ENCODE results near the gene LY9. TPM values are rescaled to one million over a fixed set of nuclear protein-coding genes. Genes with fewer than 3 reads are reported as not detected.

LY9 gene
- total and polyA plus RNA-seq, 9 of the 15 experiments (the other 6 are each of a cell fraction or from before 2014, with no cell fraction given): not detected

DNA sequence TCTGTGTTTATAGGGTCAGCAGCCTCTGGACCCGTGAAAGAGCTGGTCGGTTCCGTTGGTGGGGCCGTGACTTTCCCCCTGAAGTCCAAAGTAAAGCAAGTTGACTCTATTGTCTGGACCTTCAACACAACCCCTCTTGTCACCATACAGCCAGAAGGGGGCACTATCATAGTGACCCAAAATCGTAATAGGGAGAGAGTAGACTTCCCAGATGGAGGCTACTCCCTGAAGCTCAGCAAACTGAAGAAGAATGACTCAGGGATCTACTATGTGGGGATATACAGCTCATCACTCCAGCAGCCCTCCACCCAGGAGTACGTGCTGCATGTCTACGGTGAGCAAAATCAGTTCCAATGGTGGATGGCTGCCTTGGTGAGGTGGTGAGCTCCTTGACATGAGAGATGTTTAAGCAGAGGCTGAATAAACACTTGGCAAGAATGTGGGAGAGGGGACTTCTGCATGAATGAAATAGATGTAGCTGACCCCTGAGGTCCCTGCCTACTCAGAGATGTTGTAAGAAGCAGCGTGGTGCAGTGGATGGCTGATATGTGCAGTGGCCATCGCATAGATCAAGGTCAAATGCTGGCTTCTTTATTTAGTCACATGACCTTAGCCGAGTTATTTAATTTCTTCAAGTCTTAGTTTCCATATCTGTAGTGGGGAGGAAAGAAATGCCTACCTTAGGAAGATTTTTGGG is 47.6 kb upstream of the LY9 start (continued):
- TF ChIP-seq, protein P1, sequence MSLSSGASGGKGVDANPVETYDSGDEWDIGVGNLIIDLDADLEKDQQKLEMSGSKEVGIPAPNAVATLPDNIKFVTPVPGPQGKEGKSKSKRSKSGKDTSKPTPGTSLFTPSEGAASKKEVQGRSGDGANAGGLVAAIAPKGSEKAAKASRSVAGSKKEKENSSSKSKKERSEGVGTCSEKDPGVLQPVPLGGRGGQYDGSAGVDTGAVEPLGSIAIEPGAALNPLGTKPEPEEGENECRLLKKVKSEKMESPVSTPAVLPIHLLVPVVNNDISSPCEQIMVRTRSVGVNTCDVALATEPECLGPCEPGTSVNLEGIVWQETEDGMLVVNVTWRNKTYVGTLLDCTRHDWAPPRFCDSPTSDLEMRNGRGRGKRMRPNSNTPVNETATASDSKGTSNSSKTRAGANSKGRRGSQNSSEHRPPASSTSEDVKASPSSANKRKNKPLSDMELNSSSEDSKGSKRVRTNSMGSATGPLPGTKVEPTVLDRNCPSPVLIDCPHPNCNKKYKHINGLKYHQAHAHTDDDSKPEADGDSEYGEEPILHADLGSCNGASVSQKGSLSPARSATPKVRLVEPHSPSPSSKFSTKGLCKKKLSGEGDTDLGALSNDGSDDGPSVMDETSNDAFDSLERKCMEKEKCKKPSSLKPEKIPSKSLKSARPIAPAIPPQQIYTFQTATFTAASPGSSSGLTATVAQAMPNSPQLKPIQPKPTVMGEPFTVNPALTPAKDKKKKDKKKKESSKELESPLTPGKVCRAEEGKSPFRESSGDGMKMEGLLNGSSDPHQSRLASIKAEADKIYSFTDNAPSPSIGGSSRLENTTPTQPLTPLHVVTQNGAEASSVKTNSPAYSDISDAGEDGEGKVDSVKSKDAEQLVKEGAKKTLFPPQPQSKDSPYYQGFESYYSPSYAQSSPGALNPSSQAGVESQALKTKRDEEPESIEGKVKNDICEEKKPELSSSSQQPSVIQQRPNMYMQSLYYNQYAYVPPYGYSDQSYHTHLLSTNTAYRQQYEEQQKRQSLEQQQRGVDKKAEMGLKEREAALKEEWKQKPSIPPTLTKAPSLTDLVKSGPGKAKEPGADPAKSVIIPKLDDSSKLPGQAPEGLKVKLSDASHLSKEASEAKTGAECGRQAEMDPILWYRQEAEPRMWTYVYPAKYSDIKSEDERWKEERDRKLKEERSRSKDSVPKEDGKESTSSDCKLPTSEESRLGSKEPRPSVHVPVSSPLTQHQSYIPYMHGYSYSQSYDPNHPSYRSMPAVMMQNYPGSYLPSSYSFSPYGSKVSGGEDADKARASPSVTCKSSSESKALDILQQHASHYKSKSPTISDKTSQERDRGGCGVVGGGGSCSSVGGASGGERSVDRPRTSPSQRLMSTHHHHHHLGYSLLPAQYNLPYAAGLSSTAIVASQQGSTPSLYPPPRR (CRISPR knock-in tag; IDR thresholded peaks at IDR 0.05; ENCODE audit: borderline replicate concordance): no peak
- peak; percentile 44 for TF ChIP-seq MAFG (tag; conservative IDR thresholded peaks at IDR 0.05)
- TF ChIP-seq, protein P2, sequence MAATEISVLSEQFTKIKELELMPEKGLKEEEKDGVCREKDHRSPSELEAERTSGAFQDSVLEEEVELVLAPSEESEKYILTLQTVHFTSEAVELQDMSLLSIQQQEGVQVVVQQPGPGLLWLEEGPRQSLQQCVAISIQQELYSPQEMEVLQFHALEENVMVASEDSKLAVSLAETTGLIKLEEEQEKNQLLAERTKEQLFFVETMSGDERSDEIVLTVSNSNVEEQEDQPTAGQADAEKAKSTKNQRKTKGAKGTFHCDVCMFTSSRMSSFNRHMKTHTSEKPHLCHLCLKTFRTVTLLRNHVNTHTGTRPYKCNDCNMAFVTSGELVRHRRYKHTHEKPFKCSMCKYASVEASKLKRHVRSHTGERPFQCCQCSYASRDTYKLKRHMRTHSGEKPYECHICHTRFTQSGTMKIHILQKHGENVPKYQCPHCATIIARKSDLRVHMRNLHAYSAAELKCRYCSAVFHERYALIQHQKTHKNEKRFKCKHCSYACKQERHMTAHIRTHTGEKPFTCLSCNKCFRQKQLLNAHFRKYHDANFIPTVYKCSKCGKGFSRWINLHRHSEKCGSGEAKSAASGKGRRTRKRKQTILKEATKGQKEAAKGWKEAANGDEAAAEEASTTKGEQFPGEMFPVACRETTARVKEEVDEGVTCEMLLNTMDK (IDR thresholded peaks at IDR 0.05; ENCODE audit: borderline replicate concordance, insufficient read depth, low read depth, low read length, poor library complexity, severe bottlenecking): no peak

All from K562 (cell line).